Dermis microvascular lymphatic vessel endothelial cell (primary cell): ENCODE results near the gene ZFYVE9. TPM values are rescaled to one million over a fixed set of nuclear protein-coding genes. Genes with fewer than 3 reads are reported as not detected.

Source experiments
- DNase-seq, 2 donors: peaks; one replicate each; pipeline versions ENCODE4 v3.0.0 to v3.0.0-alpha.2; 2010; ENCODE audit warnings: low read depth in 2 of 2
- total RNA-seq: library from RNA; depleted of rRNA; stranded (reverse); fragments of >200 nt; gene quantifications from 2 replicates; pipeline ENCODE4 v1.2.1, GENCODE V29; 2014

The ZFYVE9 gene
- total RNA-seq, 1 donor from 2014 or later, result 21.7 TPM

GRCh38 chr1:52341655-52342260 is 199.9 kb downstream of the ZFYVE9 start:
- no peak for DNase-seq

- no peak for DNase-seq
These were observed 202.1 kb downstream of the ZFYVE9 start for GRCh38 chr1:52343979-52344378.

DNA sequence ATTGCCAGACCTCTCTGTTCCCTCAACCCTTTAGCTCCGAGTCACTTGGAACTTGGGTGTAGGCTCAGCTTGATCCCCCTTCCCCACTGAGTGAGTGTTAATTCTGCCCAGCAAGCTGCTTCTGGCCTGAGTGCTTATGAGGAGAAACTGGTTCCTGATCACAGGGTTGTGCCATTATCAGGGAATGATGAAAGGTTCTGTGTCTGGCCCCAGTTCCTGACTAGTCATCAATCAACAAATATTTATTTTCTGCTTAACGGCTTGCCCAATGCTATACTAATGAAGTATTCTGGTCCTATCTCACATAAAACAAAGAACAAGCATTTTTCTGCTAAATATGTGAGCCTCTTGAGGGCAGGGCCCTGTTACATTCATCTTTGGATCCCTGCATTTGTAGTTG is 203.4 kb downstream of the ZFYVE9 start:
- DNase-seq, result no peak

DNA sequence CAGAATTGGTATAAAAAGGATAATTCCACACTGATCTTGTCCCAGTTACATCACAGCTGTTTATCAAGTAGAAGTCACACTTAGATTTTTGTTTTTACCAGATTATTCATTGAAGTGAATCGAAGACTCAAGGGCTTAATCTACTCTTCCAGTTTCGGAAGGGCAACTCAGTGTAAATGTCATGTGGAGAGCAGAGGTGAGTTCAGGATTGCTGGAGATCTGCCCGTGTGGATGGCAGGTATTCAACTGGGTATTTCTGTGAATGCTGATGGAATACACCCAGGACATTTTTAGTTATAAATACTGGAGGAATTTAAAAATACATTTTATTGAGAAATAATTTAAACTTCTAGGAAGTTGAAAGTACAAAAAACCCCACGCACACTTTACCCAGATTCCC is 204.8 kb downstream of the ZFYVE9 start:
- no peak for DNase-seq

DNA sequence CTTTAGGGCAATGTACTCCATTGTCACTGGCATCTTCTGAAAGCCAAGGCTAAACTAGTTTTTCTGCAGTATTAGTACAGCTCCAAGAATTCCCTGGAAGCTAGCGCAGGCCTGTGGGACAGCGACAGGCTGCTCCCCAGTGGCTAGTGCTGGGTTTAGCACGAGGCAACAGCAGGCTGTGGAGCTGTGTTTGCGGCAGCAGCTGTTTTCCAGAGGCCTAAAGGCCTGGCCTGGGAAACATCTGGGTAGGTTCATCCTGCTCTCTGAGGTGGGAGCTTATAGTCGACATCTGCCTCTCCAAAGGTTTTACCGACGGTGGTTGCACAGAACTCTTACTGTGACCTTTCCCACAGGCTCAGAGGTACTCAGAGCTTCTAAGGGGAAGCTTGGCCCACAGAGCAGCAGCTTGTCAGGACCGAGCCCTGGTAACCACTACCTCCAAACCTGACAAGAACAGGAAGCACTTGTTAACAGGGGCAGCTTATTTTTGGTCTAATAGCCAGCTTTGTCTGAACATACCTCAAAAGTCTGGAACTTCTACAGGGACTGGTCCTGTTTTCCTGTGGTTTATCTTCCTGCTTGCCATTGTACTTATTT is 206.9 kb downstream of the ZFYVE9 start:
- peak; percentile 45 to 54 for DNase-seq

DNA sequence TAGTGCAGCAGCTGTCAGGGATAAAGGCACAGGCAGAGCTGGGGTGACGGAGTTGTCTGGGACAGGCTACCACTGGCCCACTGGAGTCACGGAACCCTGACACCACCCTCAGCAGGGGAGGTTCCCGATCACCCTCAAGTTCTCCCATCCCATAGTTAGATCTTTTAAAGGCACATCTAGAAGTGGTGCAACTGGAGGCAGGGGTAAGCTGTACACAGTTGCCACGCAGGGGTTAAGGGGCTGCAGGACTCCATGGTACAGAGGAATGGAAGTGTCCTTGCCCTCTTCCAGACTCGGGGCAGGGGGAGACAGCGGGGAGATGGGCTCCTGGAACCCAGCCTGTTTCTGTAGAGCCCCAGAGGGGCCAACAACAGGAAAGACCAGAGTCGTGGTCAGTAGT is 210.8 kb downstream of the ZFYVE9 start:
- no peak for DNase-seq

- DNase-seq, result no peak
These were observed 213.5 kb downstream of the ZFYVE9 start for GRCh38 chr1:52355436-52355835.

GRCh38 chr1:52355847-52356505 is 214.1 kb downstream of the ZFYVE9 start:
- DNase-seq, result no peak

GRCh38 chr1:52356818-52357355 is 215.0 kb downstream of the ZFYVE9 start:
- DNase-seq, result no peak

DNA sequence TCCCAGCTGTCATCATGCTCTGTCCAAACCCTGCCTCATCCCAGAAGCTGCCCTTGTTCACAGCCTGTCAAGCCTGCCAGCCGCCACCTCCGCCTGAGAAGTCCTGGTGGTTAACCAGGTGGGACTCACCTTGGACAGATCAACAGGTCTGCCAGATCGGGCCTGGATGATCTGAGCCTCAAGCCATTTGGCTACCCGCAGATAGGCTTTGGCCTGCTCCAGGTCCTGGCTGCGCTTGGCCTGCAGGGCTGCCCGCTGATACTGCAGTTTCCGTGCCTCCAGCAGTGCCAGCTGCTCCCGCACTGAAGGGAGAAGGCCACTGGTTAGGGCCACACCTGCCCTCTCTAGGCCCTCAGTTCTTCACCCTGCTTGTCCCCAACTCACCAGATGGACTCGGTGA is 215.5 kb downstream of the ZFYVE9 start:
- no peak for DNase-seq

- DNase-seq, result no peak
These were observed 217.1 kb downstream of the ZFYVE9 start for GRCh38 chr1:52358851-52359497.

- DNase-seq, result no peak
These were observed 218.0 kb downstream of the ZFYVE9 start for GRCh38 chr1:52359676-52360594.

GRCh38 chr1:52360595-52360968 is 218.7 kb downstream of the ZFYVE9 start:
- DNase-seq, result no peak

DNA sequence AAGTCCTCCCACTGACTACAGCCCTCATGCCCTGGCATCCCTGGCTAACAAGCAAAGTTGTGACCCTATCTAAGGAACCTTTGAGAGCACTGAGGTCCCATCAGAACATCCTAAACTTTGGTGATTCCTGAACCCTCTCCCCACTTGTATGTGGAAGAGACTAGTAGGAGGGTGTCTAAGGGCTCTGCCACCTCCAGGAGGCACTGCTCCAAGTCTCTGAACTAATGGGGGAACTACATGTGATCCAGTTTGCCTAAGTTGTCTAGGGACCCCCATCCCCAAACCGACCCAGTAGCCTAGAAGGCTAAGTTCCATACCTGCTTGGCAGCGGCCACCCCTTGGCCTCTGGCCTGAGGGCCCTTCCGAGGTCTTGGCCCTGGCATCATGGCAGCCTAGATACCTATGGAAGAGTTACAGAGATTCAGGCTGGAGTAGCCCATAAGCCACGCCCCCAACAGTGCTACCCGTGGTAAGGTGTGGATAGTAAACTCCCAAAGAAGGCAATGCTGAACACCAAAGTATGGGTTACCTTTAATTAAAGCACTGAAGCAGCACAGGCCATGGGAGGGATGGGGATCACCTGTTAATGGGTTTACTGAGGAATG is 222.4 kb downstream of the ZFYVE9 start:
- no peak for DNase-seq

DNA sequence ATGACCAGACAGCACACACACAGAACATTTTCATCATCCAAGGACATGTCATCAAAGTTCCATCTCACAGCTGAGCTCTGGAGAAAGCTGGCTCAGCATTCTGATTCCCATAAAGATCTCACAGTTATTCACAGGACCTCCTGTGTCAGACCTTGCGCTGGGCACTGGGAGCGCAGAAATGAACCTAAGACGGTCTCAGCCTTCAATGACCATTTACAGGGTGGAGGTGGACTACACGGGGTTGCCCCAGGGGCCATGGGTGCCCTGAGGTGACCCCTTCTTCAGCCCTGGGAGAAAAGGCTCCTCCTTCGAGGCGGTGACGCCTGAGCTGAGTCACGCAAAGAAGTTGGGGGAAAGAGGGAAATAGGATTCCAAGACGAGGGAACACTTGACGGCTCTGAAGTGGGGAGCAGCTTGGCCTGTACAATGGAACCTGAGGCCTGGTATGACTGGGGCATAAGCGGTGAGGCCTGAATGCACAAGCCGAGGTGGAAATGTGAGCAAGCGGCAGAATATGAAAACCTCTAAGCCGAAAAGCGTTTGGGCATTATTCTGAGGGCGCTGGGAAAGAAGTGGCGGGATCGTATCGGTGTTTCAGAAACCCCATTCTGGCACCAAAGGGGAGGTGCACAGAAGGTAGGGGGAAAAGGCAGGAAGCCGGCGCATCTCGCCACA is 223.3 kb downstream of the ZFYVE9 start:
- peak in 1 of 2 donors; percentile 55 for DNase-seq

DNA sequence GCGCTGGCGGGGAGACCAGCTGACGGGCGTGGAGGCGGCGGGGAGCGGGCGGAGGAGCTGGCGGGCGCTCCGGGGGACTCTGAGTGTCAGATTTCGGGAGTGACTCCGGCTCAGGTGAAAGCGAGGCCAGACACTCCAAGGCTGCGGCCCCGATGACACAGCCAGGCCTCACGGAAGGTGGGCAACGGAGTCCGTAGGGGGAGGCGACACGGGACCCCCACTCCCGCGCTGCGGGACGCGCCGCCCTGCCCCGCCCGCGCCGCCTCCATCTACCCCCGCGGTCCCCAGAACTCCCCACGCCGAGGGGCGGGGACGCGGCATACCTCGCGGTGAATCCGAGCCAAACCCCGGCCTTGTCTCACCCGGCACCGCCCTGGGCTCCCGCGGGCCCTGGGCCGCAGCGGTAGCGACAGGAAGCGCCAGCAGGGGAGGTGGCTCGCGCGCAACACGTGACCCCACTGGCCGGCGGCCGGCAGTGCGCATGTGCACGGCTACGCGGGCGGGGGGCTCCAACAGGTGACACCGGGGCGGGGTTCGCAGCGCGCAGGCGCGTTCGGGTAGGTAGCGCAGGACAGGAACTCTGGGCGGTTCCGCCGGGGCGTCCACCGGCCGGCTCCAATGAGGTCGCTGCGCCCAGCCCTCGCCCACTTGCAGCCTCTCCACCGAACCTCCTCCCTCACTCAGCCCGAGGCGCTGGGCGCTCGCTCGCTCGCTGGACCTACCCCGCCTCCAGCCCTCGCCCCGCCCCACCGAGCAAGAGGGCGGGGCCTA is 224.0 kb downstream of the ZFYVE9 start, which contains the start of gene CC2D1B:
Gene CC2D1B (minus strand): TSS at position 460 of the 771 bp plus-strand sequence. CDS start 1,585 bp downstream, outside the sequence.
- peak; percentile 96 to 99 for DNase-seq

GRCh38 chr1:52366517-52366827 is 224.6 kb downstream of the ZFYVE9 start:
- DNase-seq, result no peak

- DNase-seq, result no peak
These were observed 225.4 kb downstream of the ZFYVE9 start for GRCh38 chr1:52367272-52367671.

DNA sequence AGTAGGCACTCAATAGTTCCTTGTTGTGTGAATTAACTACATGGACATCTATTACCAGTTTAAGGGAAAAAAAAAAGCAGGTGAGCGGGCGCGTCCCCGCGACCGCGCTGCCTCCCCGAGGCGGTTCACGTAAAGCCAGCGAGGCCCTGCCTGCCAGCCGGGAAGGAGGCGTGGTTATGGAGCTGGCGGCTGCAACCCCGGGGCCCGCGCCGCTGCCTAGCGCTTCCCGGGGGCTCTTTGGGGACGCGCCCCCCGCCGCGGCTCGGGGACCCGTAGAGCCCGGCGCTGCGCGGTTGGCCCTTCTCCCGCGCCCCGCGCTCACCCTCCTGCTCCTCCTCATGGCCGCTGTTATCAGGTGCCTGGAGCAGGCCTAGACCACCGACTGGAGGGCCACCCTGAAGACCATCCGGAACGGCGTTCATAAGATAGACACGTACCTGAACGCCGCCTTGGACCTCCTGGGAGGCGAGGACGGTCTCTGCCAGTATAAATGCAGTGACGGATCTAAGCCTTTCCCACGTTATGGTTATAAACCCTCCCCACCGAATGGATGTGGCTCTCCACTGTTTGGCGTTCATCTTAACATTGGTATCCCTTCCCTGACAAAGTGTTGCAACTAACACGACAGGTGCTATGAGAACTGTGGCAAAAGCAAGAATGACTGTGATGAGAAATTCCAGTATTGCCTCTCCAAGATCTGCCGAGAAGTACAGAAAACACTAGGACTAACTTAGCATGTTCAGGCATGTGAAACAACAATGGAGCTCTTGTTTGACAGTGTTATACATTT is 226.7 kb downstream of the ZFYVE9 start:
- peak in 1 of 2 donors; percentile 59 for DNase-seq
